ENCODE measurements around the gene TARM1.
A peak's percentile ranks its signal among the peaks of the same experiment; 100 is the strongest.
"Not testable (repeated sequence)": the region's sequence is repeated elsewhere in the genome, so short reads cannot be mapped to it uniquely, and the experiment has no call there.

Gene TARM1

DNA sequence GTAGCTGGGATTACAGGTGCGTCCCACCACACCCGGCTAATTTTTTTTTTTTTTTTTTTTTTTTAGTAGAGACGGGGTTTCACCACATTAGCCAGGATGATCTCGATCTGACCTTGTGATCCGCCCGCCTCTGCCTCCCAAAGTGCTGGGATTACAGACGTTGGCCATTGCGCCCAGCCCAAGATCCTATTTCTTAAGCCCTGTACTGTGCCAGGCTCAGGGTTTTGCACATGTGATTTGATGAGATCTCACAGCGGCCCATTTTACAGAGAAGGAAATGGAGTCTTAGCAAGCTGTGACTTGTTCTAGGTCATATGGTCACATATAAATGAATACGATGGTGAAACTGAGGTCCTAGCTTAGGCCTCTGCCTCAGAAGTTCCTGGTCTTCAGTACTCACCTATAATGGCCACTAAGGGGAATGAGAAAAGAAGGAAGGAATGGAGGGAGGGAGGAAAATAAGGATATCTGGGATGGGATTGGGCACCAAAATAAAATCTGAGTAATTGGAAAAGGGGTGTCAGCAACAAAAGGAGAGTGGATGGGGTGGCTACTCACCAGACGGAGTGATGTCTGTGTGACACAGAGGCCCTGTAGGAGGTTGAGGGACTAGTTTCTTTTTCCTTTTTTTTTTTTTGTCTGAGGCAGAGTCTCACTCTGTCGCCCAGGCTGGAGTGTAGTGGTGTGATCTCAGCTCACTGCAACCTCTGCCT is 18.2 kb upstream of the TARM1 start:
- no peak for DNase-seq

DNA sequence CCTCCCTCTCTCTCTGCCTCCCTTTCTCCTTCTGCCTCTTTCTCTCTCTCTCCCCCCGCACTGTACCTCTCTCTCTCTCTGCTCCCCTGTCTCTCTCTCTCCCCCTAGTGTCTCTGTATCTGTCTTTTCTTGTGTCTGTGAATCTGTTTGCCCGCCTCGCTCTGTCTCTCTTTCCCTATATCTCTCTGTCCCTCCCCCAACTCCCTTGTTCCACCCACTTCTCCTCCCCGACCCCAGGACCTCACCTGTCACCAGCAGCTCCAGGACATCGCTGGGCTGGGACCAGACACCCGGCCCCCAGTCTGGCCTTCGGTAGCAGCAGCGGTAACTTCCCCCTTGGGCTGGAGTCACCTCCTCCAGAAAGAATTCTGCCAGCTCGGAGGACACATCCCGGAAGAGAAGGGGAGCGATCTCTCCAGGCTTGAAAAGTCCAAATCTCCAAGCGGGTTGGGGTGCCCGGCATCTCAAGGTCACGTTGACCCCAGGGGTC is 15.5 kb upstream of the TARM1 start:
- DNase-seq, result no peak

DNA sequence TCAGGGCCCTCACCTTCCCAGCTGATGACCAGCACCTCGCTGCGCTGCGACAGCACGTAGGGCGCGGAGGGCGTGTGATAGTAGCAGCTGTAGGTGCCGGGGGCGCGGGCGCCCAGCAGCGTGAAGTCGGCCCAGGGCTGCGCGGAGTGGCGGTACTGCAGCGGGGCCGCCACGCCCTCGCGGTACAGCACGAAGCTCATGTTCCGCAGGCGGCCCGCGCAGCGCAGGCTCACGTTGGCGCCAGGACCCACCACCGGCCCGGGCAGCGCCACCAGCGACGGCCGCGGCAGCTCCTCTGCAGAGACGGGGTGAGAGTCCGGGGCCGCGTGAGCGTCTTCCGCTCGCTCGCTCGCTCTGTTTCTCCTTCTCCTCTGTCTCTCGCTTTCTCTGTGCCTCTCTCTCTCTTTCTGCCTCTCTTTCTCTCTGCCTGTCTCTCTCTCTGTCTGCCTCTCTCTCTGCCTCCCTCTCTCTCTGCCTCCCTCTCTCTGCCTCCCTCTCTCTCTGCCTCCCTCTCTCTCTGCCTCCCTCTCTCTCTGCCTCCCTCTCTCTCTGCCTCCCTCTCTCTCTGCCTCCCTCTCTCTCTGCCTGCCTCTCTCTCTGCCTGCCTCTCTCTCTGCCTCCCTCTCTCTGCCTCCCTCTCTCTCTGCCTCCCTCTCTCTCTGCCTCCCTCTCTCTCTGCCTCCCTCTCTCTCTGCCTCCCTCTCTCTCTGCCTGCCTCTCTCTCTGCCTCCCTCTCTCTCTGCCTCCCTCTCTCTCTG is 14.9 kb upstream of the TARM1 start:
- peak; percentile 42 for DNase-seq

DNA sequence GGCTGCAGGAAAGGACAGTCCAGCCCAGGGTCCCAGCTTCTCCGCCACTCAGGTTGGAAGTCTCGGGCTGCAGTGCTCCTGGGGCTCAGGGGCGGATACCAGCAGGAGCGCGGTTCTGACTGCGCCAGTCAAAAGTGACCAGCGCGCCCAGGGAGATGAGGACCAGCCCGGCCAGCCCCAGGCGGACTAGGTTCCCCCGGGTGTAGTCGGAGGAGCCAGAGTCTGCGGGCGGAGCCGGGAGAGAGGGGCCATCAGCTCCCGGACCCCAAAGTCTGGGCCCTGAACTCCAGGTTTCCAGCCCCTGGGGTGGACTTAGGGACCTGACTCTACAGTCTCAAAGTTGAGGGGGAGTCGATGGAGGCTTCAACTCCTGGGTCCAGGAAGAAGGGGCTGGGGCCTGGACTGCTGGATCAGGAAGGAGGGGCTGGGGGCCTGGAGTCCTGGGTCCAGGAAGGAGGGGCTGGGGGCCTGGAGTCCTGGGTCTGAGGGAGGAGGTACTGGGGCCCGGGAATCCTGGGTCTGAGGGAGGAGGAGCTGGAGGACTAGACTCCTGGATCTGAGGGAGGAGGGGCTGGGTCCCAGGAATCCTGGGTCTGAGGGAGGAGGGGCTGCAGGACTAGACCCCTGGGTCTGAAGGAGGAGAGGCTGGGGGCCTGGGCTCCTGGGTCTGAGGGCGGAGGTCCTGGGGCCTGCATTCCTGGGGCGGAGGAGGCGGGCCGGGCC is 14.1 kb upstream of the TARM1 start:
- DNase-seq, result no peak

DNA sequence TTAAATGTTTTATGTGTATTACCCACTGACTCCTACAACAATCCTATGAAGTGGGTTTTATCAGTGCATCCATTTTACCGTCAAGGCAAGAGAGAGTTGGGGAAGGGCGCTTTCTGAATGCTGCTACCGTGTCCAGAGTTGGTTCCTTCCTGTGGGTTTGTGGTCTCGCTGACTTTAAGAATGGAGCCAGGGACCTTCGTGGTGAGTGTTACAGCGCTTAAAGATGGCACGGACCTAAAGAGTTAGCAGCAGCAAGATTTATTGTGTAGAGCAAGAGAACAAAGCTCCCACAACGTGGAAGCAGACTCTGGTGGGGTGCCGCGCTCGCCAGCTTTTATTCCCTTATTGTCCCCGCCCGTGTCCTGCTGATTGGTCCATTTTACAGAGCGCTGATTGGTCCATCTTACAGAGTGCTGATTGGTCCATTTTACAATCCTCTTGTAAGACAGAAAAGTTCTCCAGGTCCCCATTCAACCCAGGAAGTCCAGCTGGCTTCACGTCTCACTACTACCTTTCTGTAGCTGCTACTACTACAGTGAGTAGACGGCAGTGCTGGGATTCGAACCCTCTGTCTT is 13.3 kb upstream of the TARM1 start:
- no peak for DNase-seq

DNA sequence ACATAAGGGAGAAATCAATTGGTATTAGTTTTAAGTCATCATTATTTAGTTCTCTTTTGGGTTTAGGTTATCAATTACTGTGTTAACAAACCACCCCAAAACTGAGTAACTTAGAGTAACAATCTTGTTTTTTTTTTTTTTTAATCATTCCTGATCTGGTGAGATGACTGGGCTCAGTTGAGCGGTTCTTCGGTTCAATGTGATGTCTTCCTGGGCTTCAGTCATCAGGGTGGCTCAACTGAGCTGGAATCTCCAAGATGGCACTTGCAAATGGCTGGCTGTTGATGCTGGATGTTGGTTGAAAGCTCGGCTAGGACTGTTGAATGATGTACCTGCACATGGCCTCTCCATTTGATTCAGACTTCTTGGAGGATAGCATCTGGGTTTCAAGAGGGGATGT is 3.2 kb upstream of the TARM1 start:
- no peak for DNase-seq

DNA sequence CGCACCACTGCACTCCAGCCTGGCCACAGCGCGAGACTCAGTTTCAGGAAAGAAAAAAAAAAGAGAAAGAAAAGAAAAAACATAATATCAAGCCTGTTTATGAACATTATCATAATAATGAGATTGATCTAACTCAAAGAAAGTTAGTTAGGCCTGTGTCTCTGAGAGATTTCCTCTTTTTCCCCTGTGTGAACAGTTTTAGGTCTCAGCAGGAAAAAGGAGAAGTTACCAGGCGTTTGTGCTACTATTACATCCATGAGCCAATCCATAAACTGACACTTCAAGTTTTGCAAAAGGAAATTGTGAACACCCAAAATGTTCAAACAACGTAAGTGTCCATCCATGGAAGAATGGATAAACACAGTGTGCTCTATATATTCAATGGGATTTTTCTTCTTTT is 3.8 kb downstream of the TARM1 start:
- no peak for DNase-seq

DNA sequence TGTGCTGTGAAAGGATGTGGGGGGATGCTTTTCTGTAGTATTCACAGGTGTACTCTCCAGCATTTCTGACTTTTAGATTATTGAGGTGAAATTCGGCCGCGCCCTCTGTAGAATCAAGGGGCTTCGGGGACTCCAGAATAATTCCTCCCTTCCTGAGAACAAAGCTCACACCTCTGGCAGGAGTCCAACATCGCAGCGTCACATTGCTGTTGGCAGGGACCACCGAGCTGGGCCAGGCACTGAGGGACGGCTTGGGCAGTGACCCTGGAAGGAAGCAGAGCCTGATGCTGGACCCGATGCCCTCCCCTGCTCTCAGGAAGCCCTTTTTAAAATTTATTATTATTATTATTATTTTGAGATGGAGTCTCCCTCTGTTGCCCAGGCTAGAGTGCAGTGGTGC is 6.3 kb downstream of the TARM1 start:
- DNase-seq, result no peak

DNA sequence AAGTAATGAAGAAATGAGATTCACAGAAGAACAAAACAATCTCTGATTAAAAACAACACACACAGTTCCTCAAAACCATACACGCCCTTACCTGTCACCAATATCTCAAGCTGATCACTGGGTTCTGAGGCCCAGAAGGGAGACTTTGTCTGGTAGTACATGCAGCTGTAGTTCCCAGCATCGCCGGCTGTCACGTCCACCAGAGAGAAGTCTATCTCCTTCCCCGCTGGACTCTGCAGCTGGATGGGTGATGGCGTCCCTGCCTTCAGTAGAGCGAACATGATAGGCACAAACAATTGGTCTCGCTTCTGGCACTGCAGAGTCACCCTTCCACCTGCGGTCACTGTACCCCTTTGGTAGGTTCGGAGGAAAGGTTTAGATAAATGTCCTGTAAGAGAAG is 7.3 kb downstream of the TARM1 start:
- no peak for DNase-seq

DNA sequence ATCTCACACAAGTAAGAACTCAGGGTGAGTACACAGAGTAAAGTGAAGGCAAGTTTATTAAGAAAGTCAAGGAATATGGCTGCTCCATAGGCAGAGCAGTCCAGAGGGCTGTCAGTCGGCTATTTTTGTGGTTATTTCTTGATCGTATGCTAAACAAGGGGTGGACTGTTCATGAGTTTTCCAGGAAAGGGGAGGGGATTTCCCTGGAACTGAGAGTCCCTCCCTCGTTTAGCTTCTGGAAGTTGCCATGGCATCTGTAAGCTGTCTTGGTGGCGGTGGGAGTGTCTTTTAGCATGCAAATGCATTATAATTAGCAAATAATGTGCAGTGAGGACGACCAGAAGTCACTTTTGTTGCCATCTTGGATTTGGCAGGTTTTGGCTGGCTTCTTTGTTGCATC is 11.7 kb downstream of the TARM1 start:
- DNase-seq, result no peak

DNA sequence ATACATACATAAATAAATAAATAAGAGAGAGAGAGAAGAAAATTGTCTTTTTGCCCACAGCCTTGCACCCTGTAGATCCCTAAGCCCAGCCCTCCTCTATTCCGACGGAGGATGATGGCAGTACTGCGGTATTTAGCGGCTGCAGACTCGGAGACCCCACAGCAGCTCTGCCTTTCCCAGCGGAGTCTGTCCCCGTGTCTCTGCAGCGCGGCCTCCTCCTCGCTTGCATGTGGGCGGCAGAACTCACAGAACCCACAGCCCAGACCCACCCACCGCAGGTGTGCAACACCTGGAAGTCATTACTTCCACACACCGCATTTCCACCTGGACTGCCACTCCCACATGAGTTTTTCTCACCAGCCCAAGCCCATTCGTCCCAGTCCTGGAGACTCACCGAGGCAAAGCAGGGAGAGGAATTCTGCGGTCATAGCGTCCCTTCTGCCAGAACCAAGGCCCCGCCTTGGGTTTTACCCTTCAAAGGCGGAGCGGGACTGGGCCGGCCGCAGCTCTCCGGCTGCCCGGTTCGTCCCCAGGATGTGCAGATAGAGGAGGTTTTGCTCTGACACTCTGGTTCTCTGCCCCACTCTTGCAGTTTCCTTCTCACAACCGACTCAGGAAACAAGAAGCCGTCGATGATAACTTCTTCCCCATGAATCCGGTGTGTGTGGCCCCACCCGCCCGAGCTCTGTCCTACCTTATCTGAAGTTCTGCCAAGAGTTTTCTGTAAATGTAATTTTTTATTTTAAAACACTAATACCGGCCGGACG is 17.6 kb downstream of the TARM1 start, which contains the start of gene VSTM1:
Gene VSTM1, minus strand, starts transcription at position 548 of the 767 bp plus-strand sequence. Its CDS starts 120 bp downstream, at position 428.
- no peak for DNase-seq

DNA sequence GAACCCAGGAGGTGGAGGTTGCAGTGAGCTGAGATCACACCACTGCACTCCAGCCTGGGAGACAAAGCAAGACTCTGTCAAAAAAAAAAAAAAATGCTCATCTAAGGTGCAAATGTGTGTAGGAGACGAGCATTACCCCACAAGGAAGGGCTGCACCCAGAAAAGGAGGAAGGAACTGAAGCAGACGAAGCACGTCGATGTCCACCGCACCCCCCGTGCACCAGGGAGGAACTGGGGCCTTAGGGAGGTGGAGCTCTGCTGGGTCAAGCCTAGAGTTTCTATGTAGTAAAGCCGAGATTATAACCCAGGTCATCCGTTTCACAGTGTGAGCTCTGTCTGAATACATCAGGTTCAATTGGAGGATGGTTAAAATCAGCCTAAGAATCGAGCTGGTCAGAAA is 18.5 kb downstream of the TARM1 start:
- DNase-seq, result no peak

DNA sequence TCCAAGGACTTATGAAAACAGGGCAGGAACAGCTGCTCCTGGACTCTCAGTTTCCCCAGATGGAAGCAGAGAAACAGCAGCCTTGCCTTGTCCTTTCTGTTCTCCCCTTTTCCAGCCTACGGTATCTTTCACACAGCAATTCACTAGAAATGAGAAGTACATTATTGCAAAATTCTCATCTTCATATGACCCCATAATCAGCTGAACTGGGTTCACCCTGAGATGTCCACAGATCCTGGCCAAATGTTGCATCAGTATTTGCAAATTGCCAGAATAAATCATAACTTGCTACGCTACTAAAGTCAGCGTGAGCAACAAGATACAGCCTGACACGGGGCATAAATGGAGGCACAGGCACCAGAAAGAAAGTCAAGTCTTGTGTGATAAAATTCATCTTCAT is 33.5 kb downstream of the TARM1 start:
- no peak for DNase-seq

DNA sequence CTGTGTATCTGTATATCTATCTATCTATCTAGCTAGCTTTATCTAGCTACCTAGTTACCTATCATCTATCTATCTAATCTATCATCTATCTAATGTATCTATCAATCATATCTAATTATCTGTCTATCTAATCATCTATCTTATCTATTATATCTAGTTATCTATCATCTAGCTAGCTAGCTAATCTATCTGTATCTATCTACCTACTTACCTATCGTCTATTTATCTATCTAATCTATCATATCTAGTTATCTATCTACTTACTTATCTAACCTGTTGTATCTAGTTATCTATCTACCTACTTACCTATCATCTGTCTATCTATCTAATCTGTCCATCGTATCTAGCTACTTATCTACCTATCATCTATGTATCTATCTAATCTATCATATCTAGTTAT is 35.4 kb downstream of the TARM1 start:
- DNase-seq, result no peak

DNA sequence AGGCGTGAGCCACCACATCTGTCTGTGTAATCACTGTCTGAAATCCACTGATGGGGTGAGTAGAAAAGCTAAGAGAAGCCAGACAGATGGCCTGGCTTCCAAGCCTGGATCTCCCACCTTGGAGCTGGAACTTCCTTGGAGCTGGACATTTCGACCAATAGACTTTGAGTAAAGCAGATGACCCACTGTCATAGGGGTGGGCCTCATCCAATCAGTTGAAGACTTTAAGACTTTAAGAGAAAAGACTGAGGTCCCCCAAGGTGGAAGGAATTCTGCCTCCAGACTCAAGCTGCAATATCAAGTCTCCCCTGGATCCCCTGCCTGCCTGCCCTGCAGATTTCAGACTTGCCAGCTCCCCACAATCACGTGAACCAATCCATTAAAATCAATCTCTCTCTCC is 38.2 kb downstream of the TARM1 start:
- DNase-seq, result no peak

DNA sequence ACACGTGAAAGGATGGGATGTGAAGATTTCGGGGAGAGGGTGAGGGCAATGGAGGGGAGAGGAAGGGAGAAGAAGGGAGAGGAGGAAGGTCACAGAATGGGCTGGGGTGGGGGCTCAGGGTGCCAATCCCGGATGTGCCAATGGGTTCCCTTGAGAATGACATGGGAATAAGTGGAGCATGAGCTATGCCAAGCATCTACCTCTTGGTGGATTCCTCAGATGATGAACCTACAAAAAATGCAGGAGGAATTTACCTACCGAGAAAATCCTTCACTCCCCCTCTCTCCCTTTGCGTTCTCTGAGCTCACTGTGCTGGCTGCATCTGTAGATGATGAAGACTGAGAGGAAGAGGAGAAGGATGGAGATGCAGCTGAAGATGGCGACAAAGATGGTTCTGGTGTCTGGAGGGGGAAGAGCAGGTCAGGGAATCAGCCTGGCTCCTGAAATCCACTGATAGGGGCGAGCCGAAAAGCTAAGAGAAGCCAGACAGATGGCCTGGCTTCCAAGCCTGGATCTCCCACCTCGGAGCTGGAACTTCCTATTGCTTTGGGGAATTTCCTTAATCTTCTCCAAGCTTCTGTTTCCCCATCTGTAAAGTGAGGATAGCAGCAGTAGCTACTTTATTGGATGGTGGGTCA is 39.1 kb downstream of the TARM1 start:
- DNase-seq, result no peak

DNA sequence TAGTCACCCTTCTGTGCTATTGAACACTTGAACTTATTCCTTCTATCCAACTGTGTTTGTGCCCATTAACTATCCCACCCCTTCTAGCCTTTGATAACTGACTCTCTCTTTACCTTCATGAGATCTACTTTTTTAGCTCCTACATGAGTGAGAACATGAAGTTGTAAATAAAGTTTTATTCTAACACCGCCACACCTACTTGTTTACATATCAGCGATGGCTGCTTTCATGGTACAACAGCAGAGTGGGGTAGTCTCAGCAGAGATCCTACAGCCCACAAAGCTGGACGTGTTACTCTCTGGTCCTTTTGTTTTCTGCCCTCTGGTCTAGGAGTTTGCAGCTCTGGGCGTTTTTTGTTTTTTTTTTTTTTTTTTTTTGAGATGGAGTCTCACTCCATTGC is 41.2 kb downstream of the TARM1 start:
- no peak for DNase-seq

DNA sequence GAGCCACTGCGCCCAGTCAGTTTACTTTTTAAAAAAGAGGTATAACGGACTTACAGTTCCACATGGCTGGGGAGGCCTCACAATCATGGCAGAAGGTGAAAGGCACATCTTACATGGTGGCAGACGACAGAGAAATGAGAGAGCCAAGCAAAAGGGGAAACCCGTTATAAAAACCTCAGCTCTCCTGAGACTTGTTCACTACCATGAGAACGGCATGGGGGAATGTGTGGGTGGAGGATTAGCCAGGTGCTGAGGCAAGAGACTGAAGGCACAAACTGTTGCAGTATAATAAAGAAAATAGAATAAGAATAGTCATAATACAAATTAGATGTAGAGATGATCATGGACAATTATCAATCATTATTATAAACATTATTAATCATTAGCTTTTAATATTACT is 44.6 kb downstream of the TARM1 start:
- not testable (repeated sequence) for DNase-seq

DNA sequence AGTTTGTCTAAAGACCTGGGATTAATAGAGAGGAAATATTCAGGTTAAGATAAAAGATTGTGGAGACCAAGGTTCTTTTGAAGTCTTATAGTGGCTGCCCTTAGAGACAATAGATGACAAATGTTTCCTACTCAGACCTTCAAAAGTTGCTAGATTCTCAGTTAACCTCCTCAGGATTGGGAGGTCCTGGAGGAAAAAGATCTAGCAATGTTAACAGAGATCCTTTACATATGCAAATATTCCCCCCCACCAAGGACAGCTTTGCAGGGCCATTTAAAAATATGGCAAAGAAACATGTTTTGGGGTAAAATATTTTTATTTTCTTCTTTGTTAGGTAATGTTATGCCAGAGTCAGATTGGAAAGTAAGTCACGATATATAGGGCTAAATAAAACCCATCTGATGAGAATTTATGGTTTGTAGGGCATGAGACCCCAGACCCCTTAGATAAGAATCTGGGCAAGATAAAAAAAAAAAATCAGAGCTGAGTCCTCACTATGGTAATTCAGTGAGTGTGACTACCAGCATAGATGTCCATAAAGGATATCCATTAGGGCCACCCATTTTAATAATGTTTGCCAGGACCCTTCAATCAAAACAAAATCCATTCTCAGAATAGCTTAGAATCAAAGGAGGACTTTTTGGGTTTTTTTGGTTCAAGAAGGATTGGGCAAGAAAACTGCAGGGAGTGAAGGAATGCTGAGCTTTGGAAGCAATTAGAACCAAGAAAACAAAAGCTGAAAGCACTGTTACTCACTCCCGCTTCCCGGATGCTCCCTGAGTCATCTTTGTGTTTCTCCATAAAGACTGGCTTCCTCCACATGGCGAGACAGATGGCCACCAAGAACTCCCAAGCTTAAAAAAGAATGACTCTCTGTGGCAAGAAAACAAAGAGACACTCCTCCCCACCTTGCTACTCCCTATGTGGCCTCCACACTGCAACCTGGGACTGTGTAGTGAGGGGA is 45.7 kb downstream of the TARM1 start:
- DNase-seq, result no peak

DNA sequence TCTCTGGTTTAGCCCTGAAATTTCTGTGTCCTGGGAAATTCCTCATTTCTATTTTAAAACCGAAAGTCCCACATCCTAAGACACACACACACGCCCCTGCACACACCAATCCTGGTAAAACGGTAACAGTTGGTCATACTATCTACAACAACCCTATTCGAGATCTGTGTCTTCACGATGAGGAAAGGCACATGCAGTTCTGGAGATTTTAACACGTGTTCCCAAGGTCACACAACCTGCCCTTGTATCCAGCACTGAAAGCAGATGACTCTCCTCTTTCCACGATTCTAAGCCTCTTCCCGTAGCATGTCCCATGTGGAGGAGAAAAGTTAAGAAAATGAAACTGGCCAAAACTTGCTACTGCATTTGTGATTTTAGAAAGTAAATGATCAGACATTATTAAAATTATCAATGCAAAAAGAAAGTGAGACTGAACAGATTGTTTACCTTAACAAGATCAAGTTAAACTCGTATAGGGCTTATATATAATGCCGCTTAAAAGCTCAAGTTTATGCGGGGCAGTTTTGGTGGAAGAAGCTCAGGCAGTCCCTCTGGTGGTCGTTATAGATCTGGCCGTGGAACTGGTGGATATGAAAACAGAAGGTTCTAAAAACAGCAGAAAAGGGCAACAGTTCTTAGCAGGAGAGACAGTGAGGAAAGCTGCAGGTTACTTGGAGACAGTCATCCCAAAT is 50.1 kb downstream of the TARM1 start:
- no peak for DNase-seq
